MM.1S (cell line): ENCODE data around the gene RPL18A.

ENCODE experiments used
- EZH2phosphoT487 ChIP-seq: fragments of 300-600 bp; sonication (generic); IDR thresholded peaks from 2 replicates; pipeline ENCODE4 v1.6.1; 2018; ENCODE audit warnings: antibody characterized with exemption, low read length
- TF ChIP-seq, protein P1 (sequence below): fragments of 300-600 bp; sonication (generic); IDR thresholded peaks from 2 replicates; pipeline ENCODE4 v1.5.1; 2016; ENCODE audit warnings: antibody characterized with exemption, low read length, mixed read lengths

DNA sequence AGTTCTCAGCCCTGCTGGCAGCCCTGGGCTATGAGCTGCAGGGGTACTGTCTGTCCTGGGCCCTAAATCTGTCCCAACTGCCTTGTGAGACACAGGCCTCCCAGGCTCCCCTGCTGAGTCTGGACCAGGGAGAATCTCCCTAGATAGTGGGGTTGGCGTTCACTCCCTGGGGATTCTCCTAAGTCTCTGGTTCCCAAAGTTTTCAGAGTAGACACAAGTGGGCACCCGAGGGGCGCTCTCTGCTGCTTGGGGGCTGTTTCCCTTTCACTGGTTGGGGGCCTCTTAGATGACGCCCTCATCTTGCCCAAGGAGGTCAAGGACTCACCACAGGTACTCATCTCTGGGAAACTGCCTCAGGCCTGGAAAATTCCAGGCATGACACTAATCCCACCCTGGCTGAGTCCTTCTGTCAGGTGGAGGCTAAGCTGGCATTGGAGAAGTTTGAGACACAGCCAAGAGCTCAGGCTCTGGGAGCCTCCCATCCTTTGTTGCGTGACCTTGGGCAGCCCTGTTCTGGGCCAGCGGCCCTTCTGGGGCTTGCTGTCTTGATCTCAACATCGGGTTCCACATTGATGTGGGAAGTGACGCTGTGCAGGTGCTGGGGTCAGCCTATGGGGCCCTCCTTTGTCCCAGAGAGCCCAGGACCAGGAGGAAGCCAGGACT lies 3.9 kb downstream of the RPL18A start:
- no peak for TF ChIP-seq EZH2phosphoT487
- TF ChIP-seq, protein P1, sequence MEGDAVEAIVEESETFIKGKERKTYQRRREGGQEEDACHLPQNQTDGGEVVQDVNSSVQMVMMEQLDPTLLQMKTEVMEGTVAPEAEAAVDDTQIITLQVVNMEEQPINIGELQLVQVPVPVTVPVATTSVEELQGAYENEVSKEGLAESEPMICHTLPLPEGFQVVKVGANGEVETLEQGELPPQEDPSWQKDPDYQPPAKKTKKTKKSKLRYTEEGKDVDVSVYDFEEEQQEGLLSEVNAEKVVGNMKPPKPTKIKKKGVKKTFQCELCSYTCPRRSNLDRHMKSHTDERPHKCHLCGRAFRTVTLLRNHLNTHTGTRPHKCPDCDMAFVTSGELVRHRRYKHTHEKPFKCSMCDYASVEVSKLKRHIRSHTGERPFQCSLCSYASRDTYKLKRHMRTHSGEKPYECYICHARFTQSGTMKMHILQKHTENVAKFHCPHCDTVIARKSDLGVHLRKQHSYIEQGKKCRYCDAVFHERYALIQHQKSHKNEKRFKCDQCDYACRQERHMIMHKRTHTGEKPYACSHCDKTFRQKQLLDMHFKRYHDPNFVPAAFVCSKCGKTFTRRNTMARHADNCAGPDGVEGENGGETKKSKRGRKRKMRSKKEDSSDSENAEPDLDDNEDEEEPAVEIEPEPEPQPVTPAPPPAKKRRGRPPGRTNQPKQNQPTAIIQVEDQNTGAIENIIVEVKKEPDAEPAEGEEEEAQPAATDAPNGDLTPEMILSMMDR: no peak
